ENCODE measurements around the gene MAPK12. TPM values are rescaled to one million over a fixed set of nuclear protein-coding genes. Genes with fewer than 3 reads are reported as not detected.
"Not testable (repeated sequence)": the region's sequence is repeated elsewhere in the genome, so short reads cannot be mapped to it uniquely, and the experiment has no call there.

MAPK12 gene
- total RNA-seq, 4 donors from 2014 or later: 3.1 to 5.1 (median 3.7) TPM

- DNase-seq: no peak
- Histone ChIP-seq H3K4me1 (peaks cover 17 to 19% of the 10 kb centered on the region in 2 donors), H3K4me3 (replicated peaks in 1 of 3) (no peak overlapping the region), H3K27ac (no peak overlapping the region), H3K9me3 (no peaks in the 10 kb centered on the region), H3K36me3 (peaks cover 53 to 55% of the 10 kb centered on the region in 2 donors), H3K27me3 (no peaks in the 10 kb centered on the region)
- intact Hi-C loops (cut with DNase I): loop anchor here (5.0 kb wide), 2 partner anchors 37 to 52 kb away; partner anchors contain the start of gene DENND6B
- 90 to 94% methylated on average over 23 to 30 of the region's 43 CpGs for WGBS, 2 donors
- TF ChIP-seq CTCF (IDR thresholded peaks at IDR 0.05) (no peak), POLR2A (IDR thresholded peaks at IDR 0.05) (no peak)
These were observed 13.9 kb upstream of the MAPK12 start for GRCh38 chr22:50275181-50276055.

DNA sequence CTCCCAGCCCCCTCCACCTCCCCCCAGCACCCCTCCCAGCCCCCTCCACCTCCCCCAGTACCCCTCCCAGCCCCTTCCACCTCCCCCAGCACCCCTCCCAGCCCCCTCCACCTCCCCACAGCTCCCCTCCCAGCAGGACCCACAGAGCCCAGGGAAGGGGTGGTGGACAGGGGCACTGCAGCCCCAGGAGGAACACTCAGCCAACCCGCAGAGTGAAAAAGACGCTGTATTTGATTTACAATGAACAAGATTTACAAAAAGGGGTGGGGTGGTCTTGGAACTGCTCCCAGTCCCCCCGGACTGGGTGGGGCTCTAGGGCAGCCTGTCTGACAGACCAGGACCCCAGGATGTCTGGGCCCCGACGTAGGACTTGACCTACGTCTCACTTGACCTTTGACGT, 13.3 kb upstream of the MAPK12 start:
- H3K36me3 ChIP-seq: peaks cover 46 to 49% of the 10 kb centered on the region in 2 donors
- H3K9me3 ChIP-seq: no peaks in the 10 kb centered on the region
- intact Hi-C loops (cut with DNase I): loop anchor here (5.0 kb wide), 2 partner anchors 38 to 53 kb away; partner anchors contain the start of gene DENND6B
- TF ChIP-seq CTCF (IDR thresholded peaks at IDR 0.05) (no peak), POLR2A (IDR thresholded peaks at IDR 0.05) (no peak)
- 69 to 91% methylated on average over 5 to 7 of the region's 7 CpGs for WGBS, 2 donors
- no peak for DNase-seq
- H3K4me1 ChIP-seq: peaks cover 20 to 23% of the 10 kb centered on the region in 2 donors
- H3K4me3 ChIP-seq (replicated peaks in 1 of 3): no peak overlapping the region
- no peaks in the 10 kb centered on the region for H3K27me3 ChIP-seq
- H3K27ac ChIP-seq: no peak overlapping the region

GRCh38 chr22:50274311-50274710, 12.8 kb upstream of the MAPK12 start:
- Histone ChIP-seq H3K4me3 (replicated peaks in 1 of 3) (no peak overlapping the region), H3K27me3 (no peaks in the 10 kb centered on the region), H3K27ac (no peak overlapping the region), H3K36me3 (peaks cover 42 to 44% of the 10 kb centered on the region in 2 donors), H3K4me1 (peaks cover 25 to 28% of the 10 kb centered on the region in 2 donors), H3K9me3 (no peaks in the 10 kb centered on the region)
- DNase-seq: peak; percentile 71 to 73
- TF ChIP-seq POLR2A (IDR thresholded peaks at IDR 0.05) (no peak), CTCF (IDR thresholded peaks at IDR 0.05) (peak in 3 of 6 experiments; percentile 24 to 31 (median 31))
- intact Hi-C loops (cut with DNase I): no loop called here
- 28 to 45% methylated on average over 7 of the region's 7 CpGs for WGBS, 2 donors

- DNase-seq; H3K27ac ChIP-seq; intact Hi-C loops (cut with DNase I); H3K27me3 ChIP-seq; H3K9me3 ChIP-seq; H3K4me3 ChIP-seq (replicated peaks in 1 of 3): not testable (repeated sequence)
- peaks cover 38 to 39% of the 10 kb centered on the region in 2 donors for H3K36me3 ChIP-seq
- H3K4me1 ChIP-seq: peaks cover 30 to 33% of the 10 kb centered on the region in 2 donors
- 90% methylated on average over 10 of the region's 10 CpGs for WGBS, 2 donors
These were observed 12.3 kb upstream of the MAPK12 start for GRCh38 chr22:50273781-50274180.

DNA sequence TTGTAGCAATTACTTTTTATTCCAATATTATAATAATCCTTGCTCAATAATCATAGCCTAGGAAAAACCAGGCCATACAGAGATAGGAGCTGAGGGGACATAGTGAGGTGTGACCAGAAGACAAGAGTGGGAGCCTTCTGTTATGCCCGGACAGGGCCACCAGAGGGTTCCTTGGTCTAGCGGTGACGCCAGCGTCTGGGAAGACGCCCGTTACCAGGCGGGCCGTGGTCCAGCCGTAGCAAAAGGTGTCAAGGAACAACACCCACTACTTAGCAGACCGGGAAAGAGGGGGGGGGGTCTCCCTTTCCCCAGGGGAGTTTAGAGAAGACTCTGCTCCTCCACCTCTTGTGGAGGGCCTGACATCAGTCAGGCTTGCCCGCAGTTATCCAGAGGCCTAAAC, 11.9 kb upstream of the MAPK12 start:
- H3K4me3 ChIP-seq (replicated peaks in 1 of 3); H3K27me3 ChIP-seq; intact Hi-C loops (cut with DNase I); H3K27ac ChIP-seq; DNase-seq; H3K9me3 ChIP-seq: not testable (repeated sequence)
- Histone ChIP-seq H3K4me1 (peaks cover 35 to 37% of the 10 kb centered on the region in 2 donors), H3K36me3 (peaks cover 34 to 35% of the 10 kb centered on the region in 2 donors)
- WGBS, 2 donors: 57 to 79% methylated on average over 6 to 11 of the region's 11 CpGs

Measured in thyroid gland (tissue), 4 donors.